GM12864 (cell line): ENCODE measurements around the gene CSNK2A3.
A peak's percentile ranks its signal among the peaks of the same experiment; 100 is the strongest.

ENCODE experiments used
- DNase-seq: peaks from one replicate; pipeline ENCODE4 v3.0.0-alpha.2; 2011; ENCODE audit warnings: low read depth
- H3K4me3 ChIP-seq: 2 replicates; pipeline ENCODE4 v1.5.1; 2011; ENCODE audit warnings: mild to moderate bottlenecking, low read depth, low read length, control low read depth
- CTCF ChIP-seq: IDR thresholded peaks from 2 replicates; pipeline ENCODE4 v1.5.1; 2011; ENCODE audit warnings: low read depth, mild to moderate bottlenecking, moderate library complexity, low read length, control low read depth, inconsistent platforms; ENCODE audit errors: missing control alignments

Gene CSNK2A3

GRCh38 chr11:11324090-11324489 is 29.0 kb downstream of the CSNK2A3 start:
- no peak for TF ChIP-seq CTCF
- no peak for DNase-seq
- H3K4me3 ChIP-seq, result no peak overlapping the region

DNA sequence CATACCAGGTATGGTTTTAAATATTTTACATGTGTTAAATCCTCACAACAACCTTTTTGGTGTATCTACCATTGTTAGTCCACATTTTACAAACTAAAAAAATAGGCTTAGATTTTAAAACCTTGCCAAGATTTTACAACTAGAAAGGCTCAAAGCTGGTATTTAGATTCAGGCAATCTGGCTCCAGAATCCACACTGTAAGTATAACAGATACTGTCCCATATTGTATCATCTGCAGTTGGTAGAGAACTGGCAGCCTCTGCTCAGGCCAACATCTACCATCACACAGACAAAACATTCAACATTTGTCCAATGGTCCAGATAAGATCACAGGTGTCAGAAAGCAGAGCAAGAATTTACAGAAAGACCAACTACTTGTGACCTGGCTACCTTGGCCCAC is 30.9 kb downstream of the CSNK2A3 start:
- no peak overlapping the region for H3K4me3 ChIP-seq
- no peak for DNase-seq
- TF ChIP-seq CTCF, result no peak

GRCh38 chr11:11320825-11321224 is 32.2 kb downstream of the CSNK2A3 start:
- no peak for TF ChIP-seq CTCF
- no peak overlapping the region for H3K4me3 ChIP-seq
- DNase-seq, result no peak

GRCh38 chr11:11318961-11319360 is 34.1 kb downstream of the CSNK2A3 start:
- no peak for TF ChIP-seq CTCF
- H3K4me3 ChIP-seq, result no peak overlapping the region
- DNase-seq, result peak; percentile 31

DNA sequence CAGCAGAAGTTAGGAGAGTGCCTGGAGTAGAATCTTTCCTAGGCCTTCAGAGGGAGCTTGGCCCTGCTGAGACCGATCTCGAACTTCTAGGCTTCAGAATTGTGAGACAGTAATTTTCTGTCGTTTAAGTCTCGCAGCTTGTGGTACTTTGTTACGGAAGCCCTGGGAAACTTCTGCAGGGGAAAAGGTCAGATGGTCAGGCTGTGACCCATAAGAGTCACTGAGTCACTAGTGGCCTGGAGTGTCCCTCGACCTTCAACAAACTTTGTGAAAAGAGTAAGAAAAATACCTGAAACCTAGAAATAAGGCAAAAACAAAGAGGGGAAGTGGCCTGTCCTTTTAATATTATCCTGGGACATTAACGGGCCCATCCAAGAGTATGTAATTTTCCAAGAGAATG is 34.6 kb downstream of the CSNK2A3 start:
- TF ChIP-seq CTCF, result no peak
- H3K4me3 ChIP-seq, result no peak overlapping the region
- no peak for DNase-seq

DNA sequence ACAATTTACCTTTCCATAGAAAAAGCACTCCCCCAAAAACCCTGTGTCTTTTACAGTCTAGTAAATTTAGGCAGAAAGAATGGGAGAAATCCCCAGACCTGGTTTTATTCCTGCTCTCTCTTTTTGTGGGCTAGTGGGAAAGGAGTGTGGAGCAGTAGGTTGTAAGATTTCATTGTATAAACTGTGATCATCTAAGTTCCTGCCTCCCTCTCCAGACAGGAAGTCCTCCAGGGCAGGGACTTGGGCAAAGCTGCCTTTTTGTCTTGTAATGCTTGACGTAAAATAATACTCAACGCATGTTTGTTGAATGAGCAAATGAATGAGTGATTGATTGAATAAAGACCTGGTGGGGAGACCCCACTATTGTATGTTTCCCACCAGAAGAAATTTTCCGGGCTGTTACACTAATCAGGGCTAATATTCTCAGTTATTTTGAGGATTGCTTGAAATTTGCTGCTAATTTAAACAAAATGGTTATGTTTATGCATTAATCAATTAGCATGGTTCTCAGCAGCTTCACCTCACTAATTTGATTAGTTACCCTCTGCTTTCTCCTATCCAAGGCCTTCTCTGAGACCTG is 36.3 kb downstream of the CSNK2A3 start:
- DNase-seq, result no peak
- H3K4me3 ChIP-seq, result no peak overlapping the region
- TF ChIP-seq CTCF, result no peak

- DNase-seq, result no peak
- TF ChIP-seq CTCF, result no peak
- no peak overlapping the region for H3K4me3 ChIP-seq
Observed at GRCh38 chr11:11313902-11314692, 39.0 kb downstream of the CSNK2A3 start.
